ENCODE measurements around the gene PHIP.
"Not testable (repeated sequence)": the region's sequence is repeated elsewhere in the genome, so short reads cannot be mapped to it uniquely, and the experiment has no call there.

The PHIP gene

GRCh38 chr6:78916411-78916810 is 161.6 kb downstream of the PHIP start:
- DNase-seq: no peak

DNA sequence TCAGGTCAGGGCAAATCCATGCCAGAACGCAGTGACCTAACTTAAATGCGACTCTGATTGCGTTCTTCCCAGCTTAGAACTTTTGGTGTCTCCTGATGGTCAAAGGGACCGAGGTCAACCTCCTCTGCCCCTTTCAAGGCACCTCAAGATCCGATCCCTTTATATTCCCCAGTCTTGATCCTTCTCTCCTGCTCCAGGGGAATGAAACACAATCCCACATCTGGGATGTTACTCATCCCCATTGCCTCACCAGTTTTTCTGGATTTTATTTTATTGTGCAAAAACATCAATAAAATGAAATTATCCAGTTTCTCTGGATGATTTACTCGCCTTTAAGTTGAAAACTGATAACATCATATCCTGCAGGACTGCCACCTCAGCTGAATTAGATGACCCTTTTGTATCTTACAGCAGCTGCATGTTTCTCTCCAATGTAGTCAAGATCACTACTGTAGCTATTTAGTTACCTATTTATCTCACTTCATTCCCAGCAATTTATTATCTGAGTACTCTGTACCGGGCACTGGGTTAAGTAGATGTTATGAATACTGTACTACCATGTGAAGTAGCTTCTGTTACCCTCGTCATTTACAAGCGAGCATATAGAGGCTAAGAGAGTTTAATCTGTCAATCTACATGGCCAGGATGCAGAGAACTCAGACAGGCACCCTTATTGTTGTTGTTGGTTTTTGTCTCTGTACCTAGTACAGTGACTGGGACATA is 166.7 kb downstream of the PHIP start:
- no peak for DNase-seq

DNA sequence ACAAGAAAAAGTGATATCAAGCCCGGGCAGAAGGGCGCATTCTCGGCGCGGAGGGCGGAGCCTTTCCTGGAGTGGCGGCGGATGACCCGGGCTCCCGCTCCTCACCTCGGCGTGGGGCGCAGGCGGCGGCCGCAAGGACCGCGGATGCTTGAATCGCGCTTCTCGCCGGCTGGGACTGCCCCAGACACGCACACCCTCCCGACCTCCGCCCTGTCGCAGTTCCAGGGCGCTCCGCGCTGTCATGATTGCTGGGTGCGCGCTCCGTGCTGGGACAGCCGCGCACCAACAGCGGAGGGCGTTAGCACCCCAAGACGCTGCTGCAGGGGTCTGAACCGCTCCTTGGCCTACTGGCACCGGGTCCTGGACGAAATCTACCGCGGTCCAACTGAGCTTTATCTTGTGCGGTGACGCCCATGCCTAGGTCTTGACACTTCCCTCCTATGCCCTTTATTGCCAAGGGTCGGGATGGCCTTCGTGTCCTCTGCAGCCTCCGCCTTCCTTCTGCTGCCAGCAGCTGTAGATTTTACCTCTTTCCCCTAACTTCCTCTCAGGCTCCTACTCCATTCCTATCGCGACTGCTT is 167.4 kb downstream of the PHIP start:
- DNase-seq: no peak

DNA sequence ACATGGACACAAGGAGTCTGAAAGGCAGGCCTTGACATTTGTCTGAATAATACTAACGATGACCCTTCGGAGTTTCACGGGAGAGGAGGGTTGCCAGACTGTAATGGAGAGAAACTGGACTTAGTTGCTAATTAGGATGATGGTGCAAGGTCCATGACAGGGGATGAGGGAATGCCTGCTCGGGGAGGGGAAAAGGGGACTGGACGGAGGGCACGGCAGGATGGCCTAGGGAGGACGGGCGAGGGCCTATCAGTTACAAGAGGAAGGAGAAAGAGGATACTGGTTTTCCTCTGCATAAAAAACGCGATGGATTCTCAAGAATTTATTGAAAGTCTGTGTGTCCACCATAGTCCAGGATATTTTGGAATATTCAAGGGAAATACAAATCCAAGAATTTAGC is 168.0 kb downstream of the PHIP start:
- no peak for DNase-seq

DNA sequence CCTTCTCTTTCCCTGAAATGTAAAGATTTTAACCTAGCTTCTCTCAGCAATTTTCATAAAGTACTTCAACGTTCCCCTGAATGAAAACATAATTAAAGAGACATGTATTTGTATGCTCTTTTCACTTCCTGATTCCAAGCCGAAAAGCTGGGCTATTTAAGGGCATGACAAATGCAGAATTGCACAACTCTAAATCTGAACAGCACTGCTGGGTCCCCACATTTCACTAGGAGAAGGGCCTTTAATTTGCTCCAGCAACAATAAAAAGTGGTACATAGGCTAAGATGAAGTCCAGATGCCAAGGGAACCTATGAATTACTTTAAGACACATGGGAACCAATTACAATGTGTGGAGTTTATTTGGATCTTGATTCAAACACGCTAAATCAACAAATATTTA is 168.7 kb downstream of the PHIP start:
- no peak for DNase-seq

GRCh38 chr6:78908621-78909020 is 169.4 kb downstream of the PHIP start:
- no peak for DNase-seq

GRCh38 chr6:78896227-78896626 is 181.8 kb downstream of the PHIP start:
- no peak for DNase-seq

GRCh38 chr6:78889901-78890300 is 188.2 kb downstream of the PHIP start:
- not testable (repeated sequence) for DNase-seq
